ENCODE measurements around the gene ZMIZ2.

Gene ZMIZ2

GRCh38 chr7:44787762-44788161 lies 39.1 kb downstream of the ZMIZ2 start:
- peaks cover 11% of the 10 kb centered on the region; the same call in 1 of the 2 replicates for H3F3A ChIP-seq (ENCODE audit: insufficient read depth)
- TF ChIP-seq EZH2phosphoT487 (conservative IDR thresholded peaks at IDR 0.05; ENCODE audit: low read length) (no peak), CTCF (IDR thresholded peaks at IDR 0.05; ENCODE audit: insufficient read depth, low read length, poor library complexity, severe bottlenecking) (no peak)
- H3K9me3 ChIP-seq (ENCODE audit: insufficient read depth, low read length), result peaks cover 5% of the 10 kb centered on the region; the same call in 1 of the 2 replicates
- H3K27ac ChIP-seq (ENCODE audit: low read depth, low read length), result no peak overlapping the region
- H3K4me3 ChIP-seq (ENCODE audit: insufficient read depth, low read length, poor library complexity, severe bottlenecking), result no peak overlapping the region
- H3K79me2 ChIP-seq (ENCODE audit: insufficient read depth, low read length), result no peaks in the 10 kb centered on the region
- H3K36me3 ChIP-seq (ENCODE audit: low read length), result no peaks in the 10 kb centered on the region
- no peak overlapping the region for H2AFZ ChIP-seq (ENCODE audit: low read depth, low read length, severe bottlenecking)
- H3K4me2 ChIP-seq (ENCODE audit: low read depth, low read length, poor library complexity, severe bottlenecking), result no peak overlapping the region
- H3K9ac ChIP-seq (ENCODE audit: low read length), result no peak overlapping the region
- H3K9me2 ChIP-seq (replicated peaks; ENCODE audit: insufficient read depth, low read length), result no peaks in the 10 kb centered on the region
- H3K27me3 ChIP-seq (ENCODE audit: low read length), result no peaks in the 10 kb centered on the region
- no peaks in the 10 kb centered on the region for H4K20me1 ChIP-seq (ENCODE audit: low read depth, low read length)

DNA sequence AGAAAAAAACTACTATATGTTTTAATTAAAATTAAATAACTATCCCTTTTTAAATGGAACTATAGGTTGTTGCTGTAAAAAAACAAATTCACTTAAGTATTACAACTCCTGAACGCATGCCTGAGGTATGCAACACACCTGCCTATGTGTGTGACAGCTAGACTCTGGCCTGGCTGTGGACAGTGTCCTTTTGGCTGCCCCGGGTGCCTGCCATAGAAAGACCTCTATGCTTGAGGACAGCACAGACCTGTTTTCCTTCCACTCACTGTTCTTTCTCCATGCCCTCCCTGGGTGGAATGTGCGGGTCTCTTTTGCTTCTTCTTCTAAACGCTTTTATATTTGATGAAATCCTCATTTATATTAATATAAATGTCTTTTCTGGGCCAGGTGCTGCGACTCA lies 41.3 kb downstream of the ZMIZ2 start:
- Histone ChIP-seq H3K27ac (ENCODE audit: low read depth, low read length) (no peak overlapping the region), H3K4me3 (ENCODE audit: insufficient read depth, low read length, poor library complexity, severe bottlenecking) (no peak overlapping the region), H3K79me2 (ENCODE audit: insufficient read depth, low read length) (peaks cover under 1% of the 10 kb centered on the region; the same call in 1 of the 2 replicates), H3K36me3 (ENCODE audit: low read length) (no peaks in the 10 kb centered on the region), H4K20me1 (ENCODE audit: low read depth, low read length) (no peaks in the 10 kb centered on the region), H3K9ac (ENCODE audit: low read length) (no peak overlapping the region), H3K9me3 (ENCODE audit: insufficient read depth, low read length) (no peaks in the 10 kb centered on the region), H3K4me2 (ENCODE audit: low read depth, low read length, poor library complexity, severe bottlenecking) (no peak overlapping the region), H2AFZ (ENCODE audit: low read depth, low read length, severe bottlenecking) (no peak overlapping the region), H3F3A (ENCODE audit: insufficient read depth) (peaks cover 21% of the 10 kb centered on the region; the same call in 1 of the 2 replicates), H3K27me3 (ENCODE audit: low read length) (no peaks in the 10 kb centered on the region), H3K9me2 (replicated peaks; ENCODE audit: insufficient read depth, low read length) (no peaks in the 10 kb centered on the region)
- TF ChIP-seq EZH2phosphoT487 (conservative IDR thresholded peaks at IDR 0.05; ENCODE audit: low read length) (no peak), CTCF (IDR thresholded peaks at IDR 0.05; ENCODE audit: insufficient read depth, low read length, poor library complexity, severe bottlenecking) (no peak)

- H3F3A ChIP-seq (ENCODE audit: insufficient read depth), result peaks cover 21% of the 10 kb centered on the region; the same call in 1 of the 2 replicates
- H4K20me1 ChIP-seq (ENCODE audit: low read depth, low read length), result no peaks in the 10 kb centered on the region
- H3K4me3 ChIP-seq (ENCODE audit: insufficient read depth, low read length, poor library complexity, severe bottlenecking), result no peak overlapping the region
- no peak overlapping the region for H3K9ac ChIP-seq (ENCODE audit: low read length)
- no peaks in the 10 kb centered on the region for H3K9me3 ChIP-seq (ENCODE audit: insufficient read depth, low read length)
- H3K9me2 ChIP-seq (replicated peaks; ENCODE audit: insufficient read depth, low read length), result no peaks in the 10 kb centered on the region
- no peak overlapping the region for H3K27ac ChIP-seq (ENCODE audit: low read depth, low read length)
- H3K4me2 ChIP-seq (ENCODE audit: low read depth, low read length, poor library complexity, severe bottlenecking), result no peak overlapping the region
- H3K27me3 ChIP-seq (ENCODE audit: low read length), result no peaks in the 10 kb centered on the region
- peaks cover 13% of the 10 kb centered on the region for H3K79me2 ChIP-seq (ENCODE audit: insufficient read depth, low read length)
- no peak overlapping the region for H2AFZ ChIP-seq (ENCODE audit: low read depth, low read length, severe bottlenecking)
- H3K36me3 ChIP-seq (ENCODE audit: low read length), result no peaks in the 10 kb centered on the region
- TF ChIP-seq EZH2phosphoT487 (conservative IDR thresholded peaks at IDR 0.05; ENCODE audit: low read length), result no peak
- no peak for TF ChIP-seq CTCF (IDR thresholded peaks at IDR 0.05; ENCODE audit: insufficient read depth, low read length, poor library complexity, severe bottlenecking)
Observed at GRCh38 chr7:44791278-44792219, 42.9 kb downstream of the ZMIZ2 start.

Measured in SU-DHL-6 (cell line).